Activated CD4-positive, CD25-positive, alpha-beta regulatory T cell treated with anti-CD3 and anti-CD28 coated beads, Interleukin-2, amount 50 U/mL, for 72 hours (primary cell): ENCODE data around the gene ZCCHC3.
A peak's percentile ranks its signal among the peaks of the same experiment; 100 is the strongest.

Source experiments
- DNase-seq: peaks from one replicate; pipeline ENCODE4 v3.0.0; 2021

The ZCCHC3 gene

GRCh38 chr20:347317-347639, 49.9 kb downstream of the ZCCHC3 start:
- no peak for DNase-seq

GRCh38 chr20:347640-348484, 50.5 kb downstream of the ZCCHC3 start:
- peak; percentile 66 for DNase-seq

GRCh38 chr20:348972-349841, 51.8 kb downstream of the ZCCHC3 start:
- no peak for DNase-seq
